Effector memory CD4-positive, alpha-beta T cell (primary cell): Measurements from ENCODE around the gene NFATC3.

ENCODE experiments used
- DNase-seq, 3 donors: peaks; one replicate each; pipeline ENCODE4 v3.0.0-alpha.2; 2020
- H3K27ac ChIP-seq: 2 replicates; pipeline ENCODE4 v1.7.0; 2013; ENCODE audit warnings: mild to moderate bottlenecking, low read length, moderate library complexity; ENCODE audit not compliant: insufficient read depth, poor library complexity, severe bottlenecking
- H3K27me3 ChIP-seq: replicated peaks from 2 replicates; pipeline ENCODE4 v1.7.0; 2013; ENCODE audit warnings: mild to moderate bottlenecking, low read length; ENCODE audit not compliant: insufficient read depth, control insufficient read depth, poor library complexity, severe bottlenecking
- H3K36me3 ChIP-seq: 2 replicates; pipeline ENCODE4 v1.7.0; 2013; ENCODE audit warnings: mild to moderate bottlenecking, low read length, moderate library complexity; ENCODE audit not compliant: control insufficient read depth, insufficient read depth
- H3K4me1 ChIP-seq: 2 replicates; pipeline ENCODE4 v1.7.0; 2013; ENCODE audit warnings: low read length, mild to moderate bottlenecking; ENCODE audit not compliant: control insufficient read depth, insufficient read depth, poor library complexity, severe bottlenecking
- H3K4me3 ChIP-seq: 2 replicates; pipeline ENCODE4 v1.7.0; 2013; ENCODE audit warnings: low read length, low read depth, mild to moderate bottlenecking; ENCODE audit not compliant: insufficient read depth, poor library complexity, severe bottlenecking
- H3K9me3 ChIP-seq: 2 replicates; pipeline ENCODE4 v1.7.0; 2013; ENCODE audit warnings: mild to moderate bottlenecking, low read length, moderate library complexity; ENCODE audit not compliant: control insufficient read depth
- total RNA-seq, 3 donors: gene quantifications; one replicate each; lab custom pipeline; 2026; lab: John Stamatoyannopoulos, UW

NFATC3 gene
- 155 to 232 (median 184) reads per million in 3 donors for total RNA-seq

DNA sequence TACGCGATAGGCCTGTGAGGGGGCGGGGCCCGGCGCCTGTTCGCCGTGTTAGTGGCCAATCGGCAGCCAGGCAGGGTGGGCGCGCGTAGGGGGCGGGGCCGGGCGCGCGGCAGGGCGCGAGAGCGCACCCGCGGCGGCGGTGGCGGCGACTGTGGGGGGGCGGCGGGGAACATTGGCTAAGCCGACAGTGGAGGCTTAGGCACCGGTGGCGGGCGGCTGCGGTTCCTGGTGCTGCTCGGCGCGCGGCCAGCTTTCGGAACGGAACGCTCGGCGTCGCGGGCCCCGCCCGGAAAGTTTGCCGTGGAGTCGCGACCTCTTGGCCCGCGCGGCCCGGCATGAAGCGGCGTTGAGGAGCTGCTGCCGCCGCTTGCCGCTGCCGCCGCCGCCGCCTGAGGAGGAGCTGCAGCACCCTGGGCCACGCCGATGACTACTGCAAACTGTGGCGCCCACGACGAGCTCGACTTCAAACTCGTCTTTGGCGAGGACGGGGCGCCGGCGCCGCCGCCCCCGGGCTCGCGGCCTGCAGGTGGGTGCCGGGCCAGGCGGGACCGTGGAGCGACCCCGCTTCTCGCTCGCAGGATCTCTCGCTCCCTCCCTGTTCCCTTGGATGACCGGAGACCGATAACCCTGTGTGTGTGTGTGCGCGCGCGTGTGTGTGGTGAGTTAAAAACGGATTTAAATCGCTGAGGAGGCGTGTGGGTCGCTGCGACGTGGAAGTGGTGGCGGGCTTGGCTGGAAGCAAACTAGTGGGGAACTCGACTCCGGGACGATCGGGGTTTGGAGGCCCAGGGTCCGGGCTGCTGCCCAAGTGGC, at the start of gene NFATC3:
NFATC3 (plus strand) TSS at position 112 of the 813 bp plus-strand sequence; CDS start at position 424, 312 bp downstream.
- no peaks in the 10 kb centered on the region for H3K9me3 ChIP-seq
- no peaks in the 10 kb centered on the region for H3K36me3 ChIP-seq
- peak within 1 kb of the TSS; percentile 83 for H3K27ac ChIP-seq
- no peaks in the 10 kb centered on the region for H3K27me3 ChIP-seq
- DNase-seq = peak; percentile 99
- peak within 1 kb of the TSS; percentile 93 for H3K4me3 ChIP-seq
- peaks cover 48% of the 10 kb centered on the region for H3K4me1 ChIP-seq

GRCh38 chr16:68037841-68038597, 47.2 kb upstream of the NFATC3 start:
- DNase-seq = no peak
- no peak overlapping the region for H3K4me3 ChIP-seq

DNA sequence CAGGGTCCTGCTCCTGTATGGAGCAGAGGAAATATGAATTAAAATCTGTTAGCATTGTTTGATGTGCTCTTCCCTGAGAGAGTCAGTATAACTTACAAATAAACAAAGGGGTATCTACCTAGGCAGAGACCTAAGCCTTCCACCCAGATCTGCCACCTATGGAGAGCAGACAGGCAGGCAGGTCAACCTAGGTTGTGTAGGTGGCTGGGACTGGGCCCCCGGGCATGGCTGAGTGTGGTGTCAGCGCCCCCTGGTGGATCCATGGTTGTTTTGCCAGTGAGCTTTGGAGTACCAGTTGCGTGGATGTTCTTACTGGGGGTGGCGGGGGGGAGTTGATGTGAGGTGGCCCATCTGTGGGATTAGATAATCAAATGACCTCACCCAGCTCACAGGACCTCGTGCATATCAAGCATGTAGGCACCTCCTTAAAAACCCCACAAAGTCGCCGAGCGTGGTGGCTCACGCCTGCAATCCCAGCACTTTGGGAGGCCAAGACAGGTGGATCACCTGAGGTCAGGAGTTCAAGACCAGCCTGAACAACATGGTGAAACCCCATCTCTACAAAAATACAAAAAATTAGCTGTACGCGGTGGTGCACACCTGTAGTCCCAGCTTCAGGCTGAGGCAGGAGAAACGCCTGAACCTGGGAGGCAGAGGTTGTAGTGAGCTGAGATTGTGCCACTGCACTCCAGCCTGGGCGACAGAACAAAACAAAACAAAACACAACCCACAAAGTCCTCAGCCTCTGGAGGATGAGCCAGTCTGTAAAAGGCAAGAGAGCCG, 44.5 kb upstream of the NFATC3 start:
- Histone ChIP-seq H3K4me3 (no peak overlapping the region), H3K27ac (no peak overlapping the region), H3K4me1 (no peaks in the 10 kb centered on the region), H3K27me3 (no peaks in the 10 kb centered on the region), H3K9me3 (no peaks in the 10 kb centered on the region), H3K36me3 (no peaks in the 10 kb centered on the region)
- peak; percentile 72 to 84 (median 81) for DNase-seq

More at GRCh38 chr16:68037841-68038597, 47.2 kb upstream of the NFATC3 start:
- Histone ChIP-seq H3K27ac (no peak overlapping the region), H3K9me3 (no peaks in the 10 kb centered on the region), H3K36me3 (no peaks in the 10 kb centered on the region), H3K4me1 (no peaks in the 10 kb centered on the region), H3K27me3 (no peaks in the 10 kb centered on the region)

- Histone ChIP-seq H3K4me1 (no peaks in the 10 kb centered on the region), H3K27me3 (no peaks in the 10 kb centered on the region), H3K36me3 (no peaks in the 10 kb centered on the region), H3K4me3 (no peak overlapping the region), H3K27ac (no peak overlapping the region), H3K9me3 (no peaks in the 10 kb centered on the region)
- DNase-seq = no peak
Observed at GRCh38 chr16:68041783-68042182, 43.4 kb upstream of the NFATC3 start.

DNA sequence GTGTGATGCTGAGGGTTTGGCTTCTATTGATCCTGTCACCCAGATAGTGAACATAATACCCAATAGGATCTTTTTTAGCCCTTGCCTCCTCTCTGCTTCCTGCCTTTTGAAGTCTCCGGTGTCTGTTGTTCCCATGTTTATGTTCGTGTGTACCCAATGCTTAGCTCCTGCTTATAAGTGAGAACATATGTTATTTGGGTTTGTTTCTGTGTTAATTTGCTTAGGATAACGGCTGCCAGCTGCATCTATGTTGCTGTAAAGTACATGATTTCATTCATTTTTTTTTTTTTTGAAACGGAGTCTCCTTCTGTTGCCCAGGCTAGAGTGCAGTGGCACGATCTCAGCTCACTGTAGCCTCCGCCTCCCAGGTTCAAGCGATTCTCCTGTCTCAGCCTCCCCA, 39.1 kb upstream of the NFATC3 start:
- Histone ChIP-seq H3K36me3 (peaks cover 6% of the 10 kb centered on the region), H3K27ac (no peak overlapping the region)
- DNase-seq = no peak

DNA sequence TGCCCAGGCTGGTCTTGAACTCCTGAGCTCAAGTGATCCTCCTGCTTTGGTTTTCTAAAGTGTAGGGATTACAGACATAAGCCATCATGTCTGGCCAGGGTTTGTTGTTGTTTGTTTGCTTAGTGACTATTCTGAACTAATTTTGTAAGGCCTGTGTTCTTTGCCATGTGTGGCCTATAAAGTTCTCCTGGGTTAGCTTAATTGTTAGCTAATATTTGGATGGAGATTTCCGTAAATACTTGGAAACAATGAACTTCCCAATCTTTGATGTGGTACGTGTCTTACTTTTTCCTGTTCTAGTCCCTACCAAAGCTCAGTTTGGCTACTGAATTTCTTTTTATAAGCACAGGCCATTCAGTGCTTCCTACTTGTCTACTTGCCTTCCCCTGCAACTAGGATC, 37.2 kb upstream of the NFATC3 start:
- H3K27ac ChIP-seq = no peak overlapping the region
- H3K4me3 ChIP-seq = no peak overlapping the region
- H3K27me3 ChIP-seq = no peaks in the 10 kb centered on the region
- no peaks in the 10 kb centered on the region for H3K4me1 ChIP-seq
- H3K9me3 ChIP-seq = no peaks in the 10 kb centered on the region
- no peak for DNase-seq
- H3K36me3 ChIP-seq = peaks cover 6% of the 10 kb centered on the region

More for the DNA sequence above, 39.1 kb upstream of the NFATC3 start:
- H3K4me3 ChIP-seq = no peak overlapping the region
- H3K27me3 ChIP-seq = no peaks in the 10 kb centered on the region
- H3K9me3 ChIP-seq = no peaks in the 10 kb centered on the region
- no peaks in the 10 kb centered on the region for H3K4me1 ChIP-seq

DNA sequence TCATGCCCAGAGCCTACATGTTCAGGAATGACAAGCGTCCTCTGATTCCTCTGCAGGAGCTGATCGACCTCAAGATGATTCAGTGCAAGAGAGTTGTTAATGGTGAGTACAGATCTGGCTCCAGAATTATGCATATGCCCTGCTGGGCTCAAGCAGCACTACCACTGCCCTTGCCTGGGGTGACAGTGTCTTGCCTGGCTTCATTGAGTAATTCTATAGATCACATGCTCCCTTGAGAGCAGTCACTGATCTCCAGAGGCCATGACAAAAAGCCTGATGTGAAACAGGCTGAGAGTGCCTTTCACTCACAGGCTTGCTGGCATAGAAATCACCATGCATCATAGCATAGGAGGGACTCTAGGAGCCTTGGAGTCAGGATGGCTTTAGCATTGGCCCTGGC, 35.7 kb upstream of the NFATC3 start:
- Histone ChIP-seq H3K27me3 (no peaks in the 10 kb centered on the region), H3K4me1 (no peaks in the 10 kb centered on the region), H3K9me3 (no peaks in the 10 kb centered on the region), H3K27ac (no peak overlapping the region), H3K36me3 (peaks cover 10% of the 10 kb centered on the region), H3K4me3 (no peak overlapping the region)
- DNase-seq = no peak

- no peaks in the 10 kb centered on the region for H3K4me1 ChIP-seq
- H3K4me3 ChIP-seq = no peak overlapping the region
- H3K36me3 ChIP-seq = peaks cover 16% of the 10 kb centered on the region
- H3K27me3 ChIP-seq = no peaks in the 10 kb centered on the region
- no peak overlapping the region for H3K27ac ChIP-seq
- no peaks in the 10 kb centered on the region for H3K9me3 ChIP-seq
- no peak for DNase-seq
Observed at GRCh38 chr16:68055395-68055794, 29.8 kb upstream of the NFATC3 start.

- DNase-seq = no peak
- no peak overlapping the region for H3K4me3 ChIP-seq
- peaks cover 12% of the 10 kb centered on the region for H3K36me3 ChIP-seq
- H3K27ac ChIP-seq = no peak overlapping the region
- H3K27me3 ChIP-seq = no peaks in the 10 kb centered on the region
- H3K9me3 ChIP-seq = no peaks in the 10 kb centered on the region
- H3K4me1 ChIP-seq = peaks cover 24% of the 10 kb centered on the region
Observed at GRCh38 chr16:68059804-68060203, 25.4 kb upstream of the NFATC3 start.
